Trophoblast cell (in vitro differentiated cells and primary cell): ENCODE measurements around the gene OBSL1.

Source experiments
- DNase-seq, 2 donors: peaks; one replicate each; pipeline ENCODE4 v3.0.0-alpha.2; 2016
- H2AFZ ChIP-seq: 2 replicates; pipeline ENCODE4 v1.6.1; 2013; ENCODE audit warnings: low read length, moderate library complexity, mild to moderate bottlenecking; ENCODE audit not compliant: insufficient read depth, poor library complexity
- H2AK5ac ChIP-seq: 2 replicates; pipeline ENCODE4 v1.6.1; 2013; ENCODE audit warnings: mild to moderate bottlenecking, low read length
- H2BK120ac ChIP-seq: 2 replicates; pipeline ENCODE4 v1.6.1; 2013; ENCODE audit warnings: low read length, mild to moderate bottlenecking, moderate library complexity; ENCODE audit not compliant: insufficient read depth, poor library complexity
- H2BK12ac ChIP-seq: 2 replicates; pipeline ENCODE4 v1.6.1; 2013; ENCODE audit warnings: mild to moderate bottlenecking, low read length, moderate library complexity
- H2BK5ac ChIP-seq: 2 replicates; pipeline ENCODE4 v1.6.1; 2013; ENCODE audit warnings: low read length, low read depth, moderate library complexity, mild to moderate bottlenecking; ENCODE audit not compliant: poor library complexity
- H3K14ac ChIP-seq: 2 replicates; pipeline ENCODE4 v1.6.1; 2013; ENCODE audit warnings: mild to moderate bottlenecking, low read length
- H3K18ac ChIP-seq: 2 replicates; pipeline ENCODE4 v1.6.1; 2013; ENCODE audit warnings: mild to moderate bottlenecking, low read length
- H3K23ac ChIP-seq: 2 replicates; pipeline ENCODE4 v1.6.1; 2013; ENCODE audit warnings: low read length
- H3K27ac ChIP-seq: 2 replicates; pipeline ENCODE4 v1.5.1; 2013; ENCODE audit warnings: low read depth, mild to moderate bottlenecking, inconsistent platforms, low read length, moderate library complexity
- H3K27me3 ChIP-seq: 2 replicates; pipeline ENCODE4 v1.6.1; 2013; ENCODE audit warnings: inconsistent platforms, mild to moderate bottlenecking, low read length, moderate library complexity; ENCODE audit not compliant: insufficient read depth
- H3K36me3 ChIP-seq, 2 experiments: 1 replicate in 1 of 2; 2 replicates in 1 of 2; pipeline ENCODE4 v1.6.1; 2013; ENCODE audit warnings: low read length in 2 of 2, mild to moderate bottlenecking in 2 of 2, moderate library complexity in 1 of 2; ENCODE audit not compliant: insufficient read depth in 2 of 2, control insufficient read depth in 1 of 2
- H3K4ac ChIP-seq: 2 replicates; pipeline ENCODE4 v1.6.1; 2013; ENCODE audit warnings: low read depth, mild to moderate bottlenecking, low read length, moderate library complexity
- H3K4me1 ChIP-seq, 2 experiments: 1 replicate in 1 of 2; 2 replicates in 1 of 2; pipeline ENCODE4 v1.6.1; 2013; ENCODE audit warnings: low read length in 2 of 2, mild to moderate bottlenecking in 2 of 2, moderate library complexity in 1 of 2; ENCODE audit not compliant: insufficient read depth in 2 of 2, control insufficient read depth in 1 of 2
- H3K4me2 ChIP-seq: 2 replicates; pipeline ENCODE4 v1.6.1; 2013; ENCODE audit warnings: inconsistent platforms, mild to moderate bottlenecking, low read length, moderate library complexity
- H3K4me3 ChIP-seq: 2 replicates; pipeline ENCODE4 v1.5.1; 2013; ENCODE audit warnings: mild to moderate bottlenecking, low read depth, low read length, inconsistent platforms
- H3K79me1 ChIP-seq: one replicate; pipeline ENCODE4 v1.6.1; 2013; ENCODE audit warnings: low read length
- H3K79me2 ChIP-seq: 2 replicates; pipeline ENCODE4 v1.6.1; 2013; ENCODE audit warnings: low read length, mild to moderate bottlenecking; ENCODE audit not compliant: control insufficient read depth, insufficient read depth, poor library complexity
- H3K9ac ChIP-seq: 2 replicates; pipeline ENCODE4 v1.6.1; 2013; ENCODE audit warnings: mild to moderate bottlenecking, low read length
- H3K9me3 ChIP-seq: 2 replicates; pipeline ENCODE4 v1.6.1; 2013; ENCODE audit warnings: low read depth, mild to moderate bottlenecking, control low read depth, inconsistent platforms, low read length; ENCODE audit not compliant: insufficient read depth
- H4K12ac ChIP-seq: 2 replicates; pipeline ENCODE4 v1.6.1; 2013; ENCODE audit warnings: low read depth, mild to moderate bottlenecking, low read length, moderate library complexity
- H4K8ac ChIP-seq: 2 replicates; pipeline ENCODE4 v1.6.1; 2013; ENCODE audit warnings: low read depth, mild to moderate bottlenecking, low read length, moderate library complexity
- H4K91ac ChIP-seq: one replicate; pipeline ENCODE4 v1.6.1; 2013; ENCODE audit warnings: low read depth, mild to moderate bottlenecking, low read length, moderate library complexity
- WGBS: extraction: QIAGEN DNeasy Blood & Tissue Kit; methylation state at CpG from one replicate; pipeline ENCODE4 v1.1.7; 2013; ENCODE audit warnings: missing lambda C conversion rate; ENCODE audit not compliant: insufficient read length, insufficient coverage; ENCODE audit errors: extremely low coverage; 5-methylcytosine and 5-hydroxymethylcytosine counted together

Gene OBSL1

GRCh38 chr2:219522111-219523030 lies 49.0 kb downstream of the OBSL1 start:
- no peak overlapping the region for H4K91ac ChIP-seq
- H3K23ac ChIP-seq: no peak overlapping the region
- no CpG with 5 or more reads among the region's 70 CpGs for WGBS
- H3K27ac ChIP-seq: no peak overlapping the region
- peak overlapping the region; percentile 47 for H3K4me2 ChIP-seq
- H2AFZ ChIP-seq: no peak overlapping the region
- no peak overlapping the region for H2BK12ac ChIP-seq
- H3K4me3 ChIP-seq: no peak overlapping the region
- peak in 1 of 2 donors; percentile 60 for DNase-seq
- no peaks in the 10 kb centered on the region for H3K36me3 ChIP-seq
- H3K79me1 ChIP-seq: no peaks in the 10 kb centered on the region
- H2AK5ac ChIP-seq: no peak overlapping the region
- peaks cover 2% of the 10 kb centered on the region for H3K9me3 ChIP-seq
- H3K4ac ChIP-seq: no peak overlapping the region
- H2BK5ac ChIP-seq: no peak overlapping the region
- no peak overlapping the region for H4K8ac ChIP-seq
- no peak overlapping the region for H3K18ac ChIP-seq
- peaks cover 21% of the 10 kb centered on the region for H3K27me3 ChIP-seq
- H4K12ac ChIP-seq: no peak overlapping the region
- H3K9ac ChIP-seq: no peak overlapping the region
- no peak overlapping the region for H2BK120ac ChIP-seq
- no peaks in the 10 kb centered on the region for H3K79me2 ChIP-seq
- no peak overlapping the region for H3K14ac ChIP-seq
- H3K4me1 ChIP-seq: peaks cover 0 to 2% of the 10 kb centered on the region in 2 experiments

GRCh38 chr2:219521066-219521880 lies 50.1 kb downstream of the OBSL1 start:
- DNase-seq: no peak
- Histone ChIP-seq H2BK5ac (no peak overlapping the region), H3K4ac (no peak overlapping the region), H3K4me2 (peak overlapping the region; percentile 31), H3K27me3 (peaks cover 21% of the 10 kb centered on the region), H3K79me2 (no peaks in the 10 kb centered on the region), H4K8ac (no peak overlapping the region), H3K9ac (no peak overlapping the region), H3K27ac (no peak overlapping the region), H3K79me1 (no peaks in the 10 kb centered on the region), H3K23ac (no peak overlapping the region), H2BK12ac (no peak overlapping the region), H3K4me1 (peaks cover 0 to 2% of the 10 kb centered on the region in 2 experiments), H3K9me3 (peaks cover 4% of the 10 kb centered on the region), H2BK120ac (no peak overlapping the region), H4K91ac (no peak overlapping the region), H3K4me3 (no peak overlapping the region), H3K14ac (no peak overlapping the region), H2AK5ac (no peak overlapping the region), H2AFZ (no peak overlapping the region), H3K36me3 (no peaks in the 10 kb centered on the region), H4K12ac (no peak overlapping the region), H3K18ac (no peak overlapping the region)
- no CpG with 5 or more reads among the region's 14 CpGs for WGBS

GRCh38 chr2:219520079-219520478 lies 51.3 kb downstream of the OBSL1 start:
- no peak overlapping the region for H3K4ac ChIP-seq
- no peak overlapping the region for H3K9ac ChIP-seq
- H3K4me2 ChIP-seq: no peak overlapping the region
- H4K8ac ChIP-seq: no peak overlapping the region
- H4K12ac ChIP-seq: no peak overlapping the region
- no peak overlapping the region for H3K18ac ChIP-seq
- no peak overlapping the region for H4K91ac ChIP-seq
- H2AK5ac ChIP-seq: no peak overlapping the region
- H3K79me2 ChIP-seq: no peaks in the 10 kb centered on the region
- DNase-seq: no peak
- WGBS: no CpG with 5 or more reads among the region's 8 CpGs
- no peak overlapping the region for H3K27ac ChIP-seq
- H2BK120ac ChIP-seq: no peak overlapping the region
- no peaks in the 10 kb centered on the region for H3K79me1 ChIP-seq
- H3K9me3 ChIP-seq: peaks cover 8% of the 10 kb centered on the region
- H3K27me3 ChIP-seq: peaks cover 25% of the 10 kb centered on the region
- H3K4me1 ChIP-seq: peaks cover 0 to 2% of the 10 kb centered on the region in 2 experiments
- H3K23ac ChIP-seq: no peak overlapping the region
- H3K4me3 ChIP-seq: no peak overlapping the region
- no peak overlapping the region for H3K14ac ChIP-seq
- no peak overlapping the region for H2BK12ac ChIP-seq
- no peak overlapping the region for H2BK5ac ChIP-seq
- no peak overlapping the region for H2AFZ ChIP-seq
- no peaks in the 10 kb centered on the region for H3K36me3 ChIP-seq

GRCh38 chr2:219519526-219519916 lies 51.8 kb downstream of the OBSL1 start:
- no peaks in the 10 kb centered on the region for H3K79me2 ChIP-seq
- no peak overlapping the region for H2BK12ac ChIP-seq
- peaks cover 0 to 2% of the 10 kb centered on the region in 2 experiments for H3K4me1 ChIP-seq
- H4K12ac ChIP-seq: no peak overlapping the region
- H4K8ac ChIP-seq: no peak overlapping the region
- no peak overlapping the region for H3K14ac ChIP-seq
- H3K4me3 ChIP-seq: no peak overlapping the region
- no CpG with 5 or more reads among the region's 9 CpGs for WGBS
- peaks cover 31% of the 10 kb centered on the region for H3K27me3 ChIP-seq
- H3K36me3 ChIP-seq: no peaks in the 10 kb centered on the region
- H2BK5ac ChIP-seq: no peak overlapping the region
- H3K4me2 ChIP-seq: no peak overlapping the region
- no peak overlapping the region for H3K18ac ChIP-seq
- H3K27ac ChIP-seq: no peak overlapping the region
- no peaks in the 10 kb centered on the region for H3K79me1 ChIP-seq
- peaks cover 8% of the 10 kb centered on the region for H3K9me3 ChIP-seq
- H2BK120ac ChIP-seq: no peak overlapping the region
- H3K9ac ChIP-seq: no peak overlapping the region
- no peak overlapping the region for H3K4ac ChIP-seq
- no peak overlapping the region for H4K91ac ChIP-seq
- no peak overlapping the region for H2AK5ac ChIP-seq
- H2AFZ ChIP-seq: no peak overlapping the region
- H3K23ac ChIP-seq: no peak overlapping the region
- no peak for DNase-seq
